Measurements from ENCODE around the gene RRAGC.

RRAGC gene

GRCh38 chr1:38859561-38860453 lies at the start of gene RRAGC:
RRAGC (minus strand) TSS chr1:38859772; CDS start chr1:38859646, 126 bp downstream.
- DNase-seq = peak; percentile 95
- in situ Hi-C loops (cut with MboI; ENCODE audit: low pct_unique_long_range_greater_than_20kb, low sequenced_read_pairs) = no loop called here

- in situ Hi-C loops (cut with MboI; ENCODE audit: low pct_unique_long_range_greater_than_20kb, low sequenced_read_pairs) = no loop called here
- no peak for DNase-seq
These were observed 49.2 kb upstream of the RRAGC start for GRCh38 chr1:38908821-38909220.

GRCh38 chr1:38905985-38906384 lies 46.4 kb upstream of the RRAGC start:
- DNase-seq = no peak
- in situ Hi-C loops (cut with MboI; ENCODE audit: low pct_unique_long_range_greater_than_20kb, low sequenced_read_pairs) = no loop called here

- no peak for DNase-seq
- in situ Hi-C loops (cut with MboI; ENCODE audit: low pct_unique_long_range_greater_than_20kb, low sequenced_read_pairs) = no loop called here
These were observed 40.0 kb upstream of the RRAGC start for GRCh38 chr1:38899560-38899959.

- in situ Hi-C loops (cut with MboI; ENCODE audit: low pct_unique_long_range_greater_than_20kb, low sequenced_read_pairs) = no loop called here
- DNase-seq = no peak
These were observed 39.2 kb upstream of the RRAGC start for GRCh38 chr1:38898653-38899230.

- in situ Hi-C loops (cut with MboI; ENCODE audit: low pct_unique_long_range_greater_than_20kb, low sequenced_read_pairs) = no loop called here
- no peak for DNase-seq
These were observed 36.6 kb upstream of the RRAGC start for GRCh38 chr1:38896169-38896568.

GRCh38 chr1:38892976-38893375 lies 33.4 kb upstream of the RRAGC start:
- no peak for DNase-seq
- in situ Hi-C loops (cut with MboI; ENCODE audit: low pct_unique_long_range_greater_than_20kb, low sequenced_read_pairs) = no loop called here

GRCh38 chr1:38891753-38892152 lies 32.2 kb upstream of the RRAGC start:
- DNase-seq = no peak
- in situ Hi-C loops (cut with MboI; ENCODE audit: low pct_unique_long_range_greater_than_20kb, low sequenced_read_pairs) = no loop called here

- no peak for DNase-seq
- in situ Hi-C loops (cut with MboI; ENCODE audit: low pct_unique_long_range_greater_than_20kb, low sequenced_read_pairs) = no loop called here
These were observed 30.0 kb upstream of the RRAGC start for GRCh38 chr1:38889589-38889988.

- in situ Hi-C loops (cut with MboI; ENCODE audit: low pct_unique_long_range_greater_than_20kb, low sequenced_read_pairs) = no loop called here
- DNase-seq = no peak
These were observed 29.1 kb upstream of the RRAGC start for GRCh38 chr1:38888423-38889333.

- no peak for DNase-seq
- in situ Hi-C loops (cut with MboI; ENCODE audit: low pct_unique_long_range_greater_than_20kb, low sequenced_read_pairs) = no loop called here
These were observed 25.5 kb upstream of the RRAGC start for GRCh38 chr1:38885092-38885491.

GRCh38 chr1:38881487-38881886 lies 21.9 kb upstream of the RRAGC start, which contains the start of gene GJA9:
GJA9 (minus strand) TSS chr1:38881587; CDS start chr1:38876098, 5,489 bp downstream.
- DNase-seq = no peak
- in situ Hi-C loops (cut with MboI; ENCODE audit: low pct_unique_long_range_greater_than_20kb, low sequenced_read_pairs) = no loop called here

- no peak for DNase-seq
- in situ Hi-C loops (cut with MboI; ENCODE audit: low pct_unique_long_range_greater_than_20kb, low sequenced_read_pairs) = no loop called here
These were observed 16.2 kb upstream of the RRAGC start for GRCh38 chr1:38875811-38876210.

- peak; percentile 97 for DNase-seq
- in situ Hi-C loops (cut with MboI; ENCODE audit: low pct_unique_long_range_greater_than_20kb, low sequenced_read_pairs) = no loop called here
These were observed 13.7 kb upstream of the RRAGC start, which contains the start of gene MYCBP for GRCh38 chr1:38873027-38873969. MYCBP (minus strand) TSS chr1:38873348; CDS start chr1:38873305, 43 bp downstream.

GRCh38 chr1:38872401-38873026 lies 12.9 kb upstream of the RRAGC start:
- DNase-seq = peak; percentile 30
- in situ Hi-C loops (cut with MboI; ENCODE audit: low pct_unique_long_range_greater_than_20kb, low sequenced_read_pairs) = no loop called here

- DNase-seq = no peak
- in situ Hi-C loops (cut with MboI; ENCODE audit: low pct_unique_long_range_greater_than_20kb, low sequenced_read_pairs) = no loop called here
These were observed 11.4 kb upstream of the RRAGC start for GRCh38 chr1:38870996-38871395.

- in situ Hi-C loops (cut with MboI; ENCODE audit: low pct_unique_long_range_greater_than_20kb, low sequenced_read_pairs) = no loop called here
- DNase-seq = no peak
These were observed 7.6 kb upstream of the RRAGC start for GRCh38 chr1:38867208-38867607.

- in situ Hi-C loops (cut with MboI; ENCODE audit: low pct_unique_long_range_greater_than_20kb, low sequenced_read_pairs) = no loop called here
- no peak for DNase-seq
These were observed 5.6 kb upstream of the RRAGC start for GRCh38 chr1:38865112-38865715.

All from KBM-7 (cell line).